Neural progenitor cell (in vitro differentiated cells): ENCODE results near the gene SPRED3. TPM values are rescaled to one million over a fixed set of nuclear protein-coding genes. Genes with fewer than 3 reads are reported as not detected.
"Not testable (repeated sequence)": the region's sequence is repeated elsewhere in the genome, so short reads cannot be mapped to it uniquely, and the experiment has no call there.

Source experiments
- DNase-seq: peaks from one replicate; pipeline ENCODE4 v3.0.0-alpha.2; 2016; ENCODE audit warnings: low spot score
- H2AFZ ChIP-seq: fragments of 200-600 bp; sonication (generic); replicated peaks from 2 replicates; pipeline ENCODE4 v1.6.1; 2016; ENCODE audit warnings: antibody characterized with exemption
- H3F3A ChIP-seq: fragments of 200-600 bp; sonication (generic); 2 replicates; pipeline ENCODE4 v1.6.1; 2016; ENCODE audit warnings: antibody characterized with exemption, low read depth
- H3K27ac ChIP-seq: fragments of 200-600 bp; sonication (generic); 2 replicates; pipeline ENCODE4 v1.5.1; 2016; ENCODE audit warnings: mild to moderate bottlenecking
- H3K27me3 ChIP-seq: fragments of 200-600 bp; sonication (generic); 2 replicates; pipeline ENCODE4 v1.6.1; 2016; ENCODE audit warnings: mild to moderate bottlenecking, moderate library complexity
- H3K36me3 ChIP-seq: fragments of 200-600 bp; sonication (generic); 2 replicates; pipeline ENCODE4 v1.5.1; 2016
- H3K4me1 ChIP-seq: fragments of 200-600 bp; sonication (generic); 2 replicates; pipeline ENCODE4 v1.6.1; 2016; ENCODE audit warnings: mixed run types
- H3K4me2 ChIP-seq: fragments of 200-600 bp; sonication (generic); 2 replicates; pipeline ENCODE4 v1.6.1; 2016
- H3K4me3 ChIP-seq: fragments of 200-600 bp; sonication (generic); 2 replicates; pipeline ENCODE4 v1.5.1; 2016
- H3K79me2 ChIP-seq: fragments of 200-600 bp; sonication (generic); 2 replicates; pipeline ENCODE4 v1.6.1; 2016; ENCODE audit warnings: low read depth
- H3K9ac ChIP-seq: fragments of 200-600 bp; sonication (generic); 2 replicates; pipeline ENCODE4 v1.6.1; 2016
- H3K9me3 ChIP-seq: fragments of 200-600 bp; sonication (generic); 2 replicates; pipeline ENCODE4 v1.5.1; 2016; ENCODE audit warnings: low read depth
- H4K20me1 ChIP-seq: fragments of 200-600 bp; sonication (generic); 2 replicates; pipeline ENCODE4 v1.6.1; 2016; ENCODE audit warnings: low read depth
- H3K27ac Mint-ChIP-seq: 3 replicates; pipeline ENCODE4 v1.8.0; 2021; ENCODE audit warnings: mixed read lengths
- H3K27me3 Mint-ChIP-seq: 2 replicates; pipeline ENCODE4 v1.8.0; 2022; ENCODE audit warnings: low read depth, mild to moderate bottlenecking, inconsistent platforms, moderate library complexity, mixed read lengths; ENCODE audit not compliant: insufficient read depth
- H3K36me3 Mint-ChIP-seq: 3 replicates; pipeline ENCODE4 v1.8.0; 2021; ENCODE audit warnings: mixed read lengths
- H3K4me1 Mint-ChIP-seq: 3 replicates; pipeline ENCODE4 v1.8.0; 2021; ENCODE audit warnings: mixed read lengths
- H3K4me3 Mint-ChIP-seq: 3 replicates; pipeline ENCODE4 v1.8.0; 2021; ENCODE audit warnings: mild to moderate bottlenecking, moderate library complexity, mixed read lengths
- H3K9me3 Mint-ChIP-seq: 3 replicates; pipeline ENCODE4 v1.8.0; 2020; ENCODE audit warnings: mixed read lengths
- EZH2 ChIP-seq: fragments of 200-600 bp; sonication (generic); IDR thresholded peaks from 2 replicates; pipeline ENCODE4 v1.6.1; 2017; ENCODE audit warnings: antibody characterized with exemption, mild to moderate bottlenecking, moderate library complexity
- EZH2phosphoT487 ChIP-seq: fragments of 200-600 bp; sonication (generic); IDR thresholded peaks from 2 replicates; pipeline ENCODE4 v1.6.1; 2017; ENCODE audit warnings: antibody characterized with exemption
- total RNA-seq: library from RNA; depleted of rRNA; stranded (reverse); fragments of >200 nt; gene quantifications from 2 replicates; pipeline ENCODE4 v1.2.3, GENCODE V29; 2015; ENCODE audit warnings: low replicate concordance
- TF ChIP-seq, protein P1 (sequence below): fragments of 200-600 bp; sonication (generic); IDR thresholded peaks from 2 replicates; pipeline ENCODE4 v1.5.1; 2017; ENCODE audit warnings: antibody characterized with exemption, mild to moderate bottlenecking

Gene SPRED3
- total RNA-seq, 1 donor from 2014 or later: 0.99 TPM

DNA sequence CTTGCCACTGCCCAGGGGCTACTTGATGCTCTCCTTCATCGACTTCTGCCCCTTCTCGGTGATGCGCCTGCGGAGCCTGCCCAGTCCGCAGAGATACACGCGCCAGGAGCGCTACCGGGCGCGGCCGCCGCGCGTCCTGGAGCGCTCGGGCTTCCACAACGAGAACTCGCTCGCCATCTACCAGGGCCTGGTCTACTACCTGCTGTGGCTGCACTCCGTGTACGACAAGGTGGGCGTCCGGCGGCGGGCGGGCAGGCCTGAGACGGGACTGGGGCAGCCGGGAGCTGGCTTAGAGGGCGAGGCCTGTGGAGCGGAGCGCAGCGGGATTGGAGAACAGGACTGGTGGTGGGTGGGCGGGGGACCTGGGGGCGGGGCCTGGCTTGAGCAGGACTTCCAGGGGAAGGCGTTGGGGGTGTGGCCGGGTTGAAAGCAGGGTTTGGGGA, 26.8 kb upstream of the SPRED3 start:
- Histone ChIP-seq H3K4me1 (peaks cover 3% of the 10 kb centered on the region), H3K36me3 (no peaks in the 10 kb centered on the region), H2AFZ (peak overlapping the region; percentile 61), H4K20me1 (no peaks in the 10 kb centered on the region), H3K27ac (no peak overlapping the region), H3K79me2 (no peaks in the 10 kb centered on the region), H3K4me2 (peak overlapping the region; percentile 83), H3K4me3 (peak overlapping the region; percentile 67), H3F3A (peaks cover 24% of the 10 kb centered on the region), H3K9ac (no peak overlapping the region), H3K27me3 (peaks cover 50% of the 10 kb centered on the region), H3K9me3 (no peaks in the 10 kb centered on the region)
- peaks cover 15% of the 10 kb centered on the region for H3K4me1 Mint-ChIP-seq
- H3K9me3 Mint-ChIP-seq: peaks cover 5% of the 10 kb centered on the region
- peak overlapping the region; percentile 87 for H3K4me3 Mint-ChIP-seq
- TF ChIP-seq EZH2 (peak; percentile 44), EZH2phosphoT487 (no peak)
- TF ChIP-seq, protein P1, sequence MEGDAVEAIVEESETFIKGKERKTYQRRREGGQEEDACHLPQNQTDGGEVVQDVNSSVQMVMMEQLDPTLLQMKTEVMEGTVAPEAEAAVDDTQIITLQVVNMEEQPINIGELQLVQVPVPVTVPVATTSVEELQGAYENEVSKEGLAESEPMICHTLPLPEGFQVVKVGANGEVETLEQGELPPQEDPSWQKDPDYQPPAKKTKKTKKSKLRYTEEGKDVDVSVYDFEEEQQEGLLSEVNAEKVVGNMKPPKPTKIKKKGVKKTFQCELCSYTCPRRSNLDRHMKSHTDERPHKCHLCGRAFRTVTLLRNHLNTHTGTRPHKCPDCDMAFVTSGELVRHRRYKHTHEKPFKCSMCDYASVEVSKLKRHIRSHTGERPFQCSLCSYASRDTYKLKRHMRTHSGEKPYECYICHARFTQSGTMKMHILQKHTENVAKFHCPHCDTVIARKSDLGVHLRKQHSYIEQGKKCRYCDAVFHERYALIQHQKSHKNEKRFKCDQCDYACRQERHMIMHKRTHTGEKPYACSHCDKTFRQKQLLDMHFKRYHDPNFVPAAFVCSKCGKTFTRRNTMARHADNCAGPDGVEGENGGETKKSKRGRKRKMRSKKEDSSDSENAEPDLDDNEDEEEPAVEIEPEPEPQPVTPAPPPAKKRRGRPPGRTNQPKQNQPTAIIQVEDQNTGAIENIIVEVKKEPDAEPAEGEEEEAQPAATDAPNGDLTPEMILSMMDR: peak; percentile 31
- H3K27me3 Mint-ChIP-seq: peaks cover 29% of the 10 kb centered on the region
- DNase-seq: peak; percentile 97
- H3K27ac Mint-ChIP-seq: no peak overlapping the region
- H3K36me3 Mint-ChIP-seq: no peaks in the 10 kb centered on the region

DNA sequence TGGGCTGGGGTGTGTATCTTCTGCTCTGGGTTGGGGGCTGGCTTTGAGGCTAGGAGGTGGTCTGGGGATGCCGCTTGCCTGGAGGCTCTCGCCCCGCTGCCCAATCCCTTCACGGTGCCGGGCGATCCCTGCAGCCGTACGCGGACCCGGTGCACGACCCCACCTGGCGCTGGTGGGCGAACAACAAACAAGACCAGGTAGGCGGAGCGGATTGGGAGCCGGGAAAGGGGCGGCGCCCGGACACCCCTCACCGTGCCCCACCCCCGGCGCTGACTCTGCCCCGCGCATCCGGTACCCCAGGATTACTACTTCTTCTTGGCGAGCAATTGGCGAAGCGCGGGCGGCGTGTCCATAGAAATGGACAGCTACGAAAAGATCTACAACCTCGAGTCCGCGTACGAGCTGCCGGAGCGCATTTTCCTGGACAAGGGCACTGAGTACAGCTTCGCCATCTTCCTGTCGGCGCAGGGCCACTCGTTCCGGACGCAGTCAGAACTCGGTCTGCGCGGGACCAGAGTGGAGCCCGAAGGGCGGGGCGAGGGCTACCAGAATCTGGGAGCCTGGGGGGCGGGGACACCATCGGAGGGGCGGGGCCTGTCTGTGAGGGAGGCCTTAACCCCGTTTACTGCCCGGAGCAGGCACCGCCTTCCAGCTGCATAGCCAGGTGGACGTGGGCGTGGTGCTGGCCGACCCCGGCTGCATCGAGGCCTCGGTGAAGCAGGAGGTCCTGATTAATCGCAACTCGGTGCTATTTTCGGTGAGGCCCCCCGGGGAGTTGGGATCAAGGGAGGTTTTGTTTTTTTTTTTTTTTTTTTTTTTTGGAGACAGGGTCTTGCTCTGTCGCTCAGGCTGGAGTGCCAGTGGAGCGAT, 26.2 kb upstream of the SPRED3 start:
- Mint-ChIP-seq H3K9me3 (peaks cover 5% of the 10 kb centered on the region), H3K4me3 (peak overlapping the region; percentile 87), H3K36me3 (no peaks in the 10 kb centered on the region), H3K27ac (no peak overlapping the region), H3K4me1 (peaks cover 15% of the 10 kb centered on the region), H3K27me3 (peaks cover 29% of the 10 kb centered on the region)
- Histone ChIP-seq H3K4me1 (peaks cover 3% of the 10 kb centered on the region), H3K27me3 (peaks cover 44% of the 10 kb centered on the region), H3F3A (peaks cover 24% of the 10 kb centered on the region), H3K4me2 (peak overlapping the region; percentile 83), H3K9ac (no peak overlapping the region), H3K27ac (peak overlapping the region; percentile 19), H4K20me1 (no peaks in the 10 kb centered on the region), H3K36me3 (no peaks in the 10 kb centered on the region), H2AFZ (peak overlapping the region; percentile 75), H3K79me2 (no peaks in the 10 kb centered on the region), H3K4me3 (peak overlapping the region; percentile 67), H3K9me3 (no peaks in the 10 kb centered on the region)
- TF ChIP-seq EZH2: no peak
- DNase-seq: peak; percentile 95

DNA sequence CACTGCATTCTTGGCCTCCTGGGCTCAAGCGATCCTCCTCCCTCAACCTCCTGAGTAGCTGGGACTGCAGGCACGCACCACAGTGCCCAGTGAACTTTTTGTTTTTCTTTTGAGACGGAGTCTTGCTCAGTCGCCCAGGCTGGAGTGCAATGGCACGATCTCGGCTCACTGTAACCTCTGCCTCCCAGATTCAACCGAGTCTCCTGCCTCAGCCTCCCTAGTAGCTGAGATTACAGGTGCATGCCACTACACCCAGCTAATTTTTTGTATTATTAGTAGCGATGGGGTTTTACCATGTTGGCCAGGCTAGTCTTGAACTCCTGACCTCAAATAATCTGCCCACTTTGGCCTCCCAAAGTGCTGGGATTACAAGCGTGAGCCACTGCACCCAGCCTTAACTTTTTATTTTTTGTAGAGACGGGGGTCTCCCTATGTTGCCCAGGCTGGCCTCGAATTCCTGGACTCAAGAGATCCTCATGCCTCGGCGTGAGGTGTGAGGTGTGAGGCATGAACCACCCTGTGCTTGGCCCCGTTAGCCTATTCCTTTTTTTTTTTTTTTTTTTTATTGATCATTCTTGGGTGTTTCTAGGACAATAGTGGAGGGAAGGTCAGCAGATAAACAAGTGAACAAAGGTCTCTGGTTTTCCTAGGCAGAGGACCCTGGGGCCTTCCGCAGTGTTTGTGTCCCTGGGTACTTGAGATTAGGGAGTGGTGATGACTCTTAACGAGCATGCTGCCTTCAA, 25.4 kb upstream of the SPRED3 start:
- not testable (repeated sequence) for H3K79me2 ChIP-seq, H3K27ac ChIP-seq, H3K36me3 Mint-ChIP-seq, H4K20me1 ChIP-seq, H3K9me3 Mint-ChIP-seq, H2AFZ ChIP-seq, H3K36me3 ChIP-seq, H3K27ac Mint-ChIP-seq, DNase-seq, H3K9ac ChIP-seq, H3K9me3 ChIP-seq
- Mint-ChIP-seq H3K4me1 (peaks cover 17% of the 10 kb centered on the region), H3K4me3 (peak overlapping the region; percentile 70), H3K27me3 (peaks cover 21% of the 10 kb centered on the region)
- peaks cover 10% of the 10 kb centered on the region for H3K4me1 ChIP-seq
- peak overlapping the region; percentile 83 for H3K4me2 ChIP-seq
- peaks cover 26% of the 10 kb centered on the region for H3F3A ChIP-seq
- H3K27me3 ChIP-seq: peaks cover 36% of the 10 kb centered on the region
- H3K4me3 ChIP-seq: peak overlapping the region; percentile 67

DNA sequence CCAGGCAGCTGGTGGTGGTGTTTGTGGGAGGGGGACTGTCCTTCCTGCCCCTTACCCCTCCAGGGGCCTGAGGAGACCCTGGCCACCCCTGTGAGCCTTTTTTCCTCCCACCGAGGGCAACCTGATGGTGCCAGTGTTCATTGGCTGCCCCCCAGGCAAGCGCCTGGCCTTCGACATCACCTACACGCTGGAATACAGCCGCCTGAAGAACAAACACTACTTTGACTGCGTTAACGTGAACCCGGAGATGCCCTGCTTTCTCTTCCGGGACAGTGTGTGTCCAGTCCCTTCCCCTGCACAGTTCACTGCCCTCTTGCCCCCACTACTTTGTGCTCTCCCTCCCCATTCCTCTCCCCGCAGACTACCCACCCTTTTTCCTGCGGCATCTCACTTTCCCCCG, 21.5 kb upstream of the SPRED3 start:
- Histone ChIP-seq H3K4me2 (no peak overlapping the region), H3K4me1 (peaks cover 15% of the 10 kb centered on the region), H3K9ac (no peak overlapping the region), H3K27ac (no peak overlapping the region), H3F3A (peaks cover 20% of the 10 kb centered on the region), H2AFZ (no peak overlapping the region), H3K4me3 (no peak overlapping the region), H3K36me3 (no peaks in the 10 kb centered on the region), H3K9me3 (no peaks in the 10 kb centered on the region), H4K20me1 (no peaks in the 10 kb centered on the region), H3K27me3 (peaks cover 7% of the 10 kb centered on the region), H3K79me2 (no peaks in the 10 kb centered on the region)
- no peak for TF ChIP-seq EZH2
- TF ChIP-seq, protein P1: no peak
- no peak for TF ChIP-seq EZH2phosphoT487
- no peak for DNase-seq
- peaks cover 6% of the 10 kb centered on the region for H3K4me1 Mint-ChIP-seq
- peaks cover 7% of the 10 kb centered on the region for H3K27me3 Mint-ChIP-seq
- H3K36me3 Mint-ChIP-seq: no peaks in the 10 kb centered on the region
- peaks cover 2% of the 10 kb centered on the region for H3K9me3 Mint-ChIP-seq
- no peak overlapping the region for H3K27ac Mint-ChIP-seq
- no peak overlapping the region for H3K4me3 Mint-ChIP-seq
